Fibroblast of villous mesenchyme (primary cell): Measurements from ENCODE around the gene TNPO2. TPM values are rescaled to one million over a fixed set of nuclear protein-coding genes. Genes with fewer than 3 reads are reported as not detected.

Experiments
- DNase-seq: peaks from one replicate; pipeline ENCODE4 v3.0.0-alpha.2; 2010; ENCODE audit warnings: low read depth
- H3K4me3 ChIP-seq: 2 replicates; pipeline ENCODE4 v1.5.1; 2011; ENCODE audit warnings: low read depth, mild to moderate bottlenecking, low read length
- small RNA-seq: library from RNA; depleted of rRNA; stranded (forward); fragments of <200 nt; gene quantifications from one replicate; pipeline ENCODE3, GENCODE V24; 2012
- total RNA-seq: library from RNA; depleted of rRNA; stranded (reverse); fragments of >200 nt; gene quantifications from 2 replicates; pipeline ENCODE4 v1.2.3, GENCODE V29; 2012
- TF ChIP-seq, protein P1 (sequence below): IDR thresholded peaks from 2 replicates; pipeline ENCODE4 v1.5.1; 2012; ENCODE audit warnings: low read depth, mild to moderate bottlenecking, low read length; ENCODE audit not compliant: insufficient read depth

TNPO2 gene
- total RNA-seq, 1 donor = 53.1 TPM

- TF ChIP-seq, protein P1, sequence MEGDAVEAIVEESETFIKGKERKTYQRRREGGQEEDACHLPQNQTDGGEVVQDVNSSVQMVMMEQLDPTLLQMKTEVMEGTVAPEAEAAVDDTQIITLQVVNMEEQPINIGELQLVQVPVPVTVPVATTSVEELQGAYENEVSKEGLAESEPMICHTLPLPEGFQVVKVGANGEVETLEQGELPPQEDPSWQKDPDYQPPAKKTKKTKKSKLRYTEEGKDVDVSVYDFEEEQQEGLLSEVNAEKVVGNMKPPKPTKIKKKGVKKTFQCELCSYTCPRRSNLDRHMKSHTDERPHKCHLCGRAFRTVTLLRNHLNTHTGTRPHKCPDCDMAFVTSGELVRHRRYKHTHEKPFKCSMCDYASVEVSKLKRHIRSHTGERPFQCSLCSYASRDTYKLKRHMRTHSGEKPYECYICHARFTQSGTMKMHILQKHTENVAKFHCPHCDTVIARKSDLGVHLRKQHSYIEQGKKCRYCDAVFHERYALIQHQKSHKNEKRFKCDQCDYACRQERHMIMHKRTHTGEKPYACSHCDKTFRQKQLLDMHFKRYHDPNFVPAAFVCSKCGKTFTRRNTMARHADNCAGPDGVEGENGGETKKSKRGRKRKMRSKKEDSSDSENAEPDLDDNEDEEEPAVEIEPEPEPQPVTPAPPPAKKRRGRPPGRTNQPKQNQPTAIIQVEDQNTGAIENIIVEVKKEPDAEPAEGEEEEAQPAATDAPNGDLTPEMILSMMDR = no peak
- no peak overlapping the region for H3K4me3 ChIP-seq
- no peak for DNase-seq
Observed at GRCh38 chr19:12660980-12661379, 62.8 kb downstream of the TNPO2 start.

GRCh38 chr19:12657966-12658365, 65.8 kb downstream of the TNPO2 start:
- no peak for DNase-seq
- H3K4me3 ChIP-seq = no peak overlapping the region
- TF ChIP-seq, protein P1 = no peak

GRCh38 chr19:12656899-12657571, 66.7 kb downstream of the TNPO2 start:
- TF ChIP-seq, protein P1 = no peak
- H3K4me3 ChIP-seq = no peak overlapping the region
- no peak for DNase-seq

DNA sequence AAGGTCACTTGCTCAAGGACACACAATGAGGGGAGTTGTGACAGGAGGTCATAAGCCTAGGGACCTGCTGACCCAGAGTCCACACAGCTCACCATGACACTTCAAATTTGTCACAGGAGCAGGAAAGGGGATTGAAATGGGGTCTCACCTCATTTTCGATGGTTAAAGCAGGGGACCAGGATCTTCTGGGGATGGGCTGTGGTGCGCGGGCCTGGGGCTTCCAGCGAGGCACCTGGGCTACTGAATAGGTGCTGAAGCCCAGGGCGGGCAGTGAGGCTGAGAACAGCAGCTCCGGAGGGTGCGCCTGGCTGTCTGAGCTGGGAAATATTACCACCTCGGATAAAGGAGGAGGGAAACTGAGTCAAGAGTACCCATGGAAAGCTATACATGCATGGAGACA, 68.2 kb downstream of the TNPO2 start:
- H3K4me3 ChIP-seq = no peak overlapping the region
- TF ChIP-seq, protein P1 = no peak
- no peak for DNase-seq

GRCh38 chr19:12652219-12652618, 71.5 kb downstream of the TNPO2 start:
- DNase-seq = no peak
- TF ChIP-seq, protein P1 = no peak
- H3K4me3 ChIP-seq = no peak overlapping the region

GRCh38 chr19:12649941-12650340, 73.8 kb downstream of the TNPO2 start:
- TF ChIP-seq, protein P1 = no peak
- H3K4me3 ChIP-seq = no peak overlapping the region
- DNase-seq = no peak

Small RNAs within 50 kb of the gene (small RNA-seq; reads per million reads assigned to genes)
- gene SNORD41 = 17.0 reads per million, percentile 93 among the genes with 10 or more reads in this experiment

Other genes with a start within 250 kb of the TNPO2 start
- gene ZNF709, start 239.1 kb downstream of the TNPO2 start, total RNA-seq = 1.9 and 3.0 TPM in 2 replicates
- 6.0 and 6.4 TPM in 2 replicates for gene ZNF564, start 172.4 kb downstream of the TNPO2 start, total RNA-seq
- 5.2 and 7.8 TPM in 2 replicates for gene ZNF490, start 113.1 kb downstream of the TNPO2 start, total RNA-seq
- 17.4 and 20.3 TPM in 2 replicates for gene ZNF791, start 113.0 kb downstream of the TNPO2 start, total RNA-seq
- gene MAN2B1, start 57.2 kb downstream of the TNPO2 start, total RNA-seq = 22.9 and 25.8 TPM in 2 replicates
- 6.8 and 7.3 TPM in 2 replicates for gene WDR83, start 57.1 kb downstream of the TNPO2 start, total RNA-seq
- 45.7 and 50.1 TPM in 2 replicates for gene DHPS, start 42.1 kb downstream of the TNPO2 start, total RNA-seq
- gene GNG14, start 35.9 kb downstream of the TNPO2 start, total RNA-seq = not detected in 2 replicates
- 7.3 and 15.1 TPM in 2 replicates for gene FBXW9, start 27.3 kb downstream of the TNPO2 start, total RNA-seq
- 127 and 153 TPM in 2 replicates for gene TRIR, start 10.8 kb upstream of the TNPO2 start, total RNA-seq
- 79.2 and 82.5 TPM in 2 replicates for gene GET3, start 13.6 kb upstream of the TNPO2 start, total RNA-seq
- not detected in 2 replicates for gene BEST2, start 27.9 kb upstream of the TNPO2 start, total RNA-seq
- 12.2 and 15.1 TPM in 2 replicates for gene HOOK2, start 51.6 kb upstream of the TNPO2 start, total RNA-seq
- gene JUNB, start 67.6 kb upstream of the TNPO2 start, total RNA-seq = 88.1 and 107 TPM in 2 replicates
- 222 and 230 TPM in 2 replicates for gene PRDX2, start 77.9 kb upstream of the TNPO2 start, total RNA-seq
- gene THSD8, start 78.1 kb upstream of the TNPO2 start, total RNA-seq = not detected in 2 replicates
- gene RNASEH2A, start 82.7 kb upstream of the TNPO2 start, total RNA-seq = 20.0 and 22.9 TPM in 2 replicates
- gene RTBDN, start 110.6 kb upstream of the TNPO2 start, total RNA-seq = not detected in 2 replicates
- under 0.01 TPM in 2 replicates for gene MAST1, start 114.6 kb upstream of the TNPO2 start, total RNA-seq
- gene DNASE2, start 157.5 kb upstream of the TNPO2 start, total RNA-seq = 14.7 and 18.7 TPM in 2 replicates
- not detected in 2 replicates for gene KLF1, start 163.3 kb upstream of the TNPO2 start, total RNA-seq
- 17.3 and 19.6 TPM in 2 replicates for gene GCDH, start 167.2 kb upstream of the TNPO2 start, total RNA-seq
- gene SYCE2, start 195.4 kb upstream of the TNPO2 start, total RNA-seq = under 0.01 TPM in 2 replicates
- 65.2 and 70.2 TPM in 2 replicates for gene FARSA, start 209.8 kb upstream of the TNPO2 start, total RNA-seq
- 2,107 and 2,588 TPM in 2 replicates for gene CALR, start 214.7 kb upstream of the TNPO2 start, total RNA-seq
- 91.1 and 92.8 TPM in 2 replicates for gene RAD23A, start 221.9 kb upstream of the TNPO2 start, total RNA-seq
- 18.6 and 24.8 TPM in 2 replicates for gene GADD45GIP1, start 233.3 kb upstream of the TNPO2 start, total RNA-seq
- not detected in 2 replicates for gene DAND5, start 245.6 kb upstream of the TNPO2 start, total RNA-seq